Breast epithelium (tissue), 3 donors: ENCODE measurements around the gene PLXNA2.

Source experiments
- CTCF ChIP-seq, 3 donors: fragments of 450-650 bp; IDR thresholded peaks; one replicate each; pipeline ENCODE4 v1.5.1; 2016 to 2017; ENCODE audit warnings: antibody characterized with exemption in 3 of 3, mild to moderate bottlenecking in 3 of 3, moderate library complexity in 3 of 3
- POLR2A ChIP-seq: fragments of 450-650 bp; IDR thresholded peaks from one replicate; pipeline ENCODE4 v1.6.1; 2016; ENCODE audit warnings: antibody characterized with exemption, mild to moderate bottlenecking, moderate library complexity
- POLR2AphosphoS5 ChIP-seq, 3 donors: sonication (generic); formaldehyde crosslinking; IDR thresholded peaks; one replicate each; pipeline ENCODE4 v1.6.1; 2017; ENCODE audit warnings: antibody characterized with exemption in 3 of 3

GRCh38 chr1:208151728-208152598 lies 92.2 kb downstream of the PLXNA2 start:
- TF ChIP-seq CTCF (IDR thresholded peaks at IDR 0.05) (no peak), POLR2AphosphoS5 (IDR thresholded peaks at IDR 0.05) (no peak), POLR2A (no peak)
